SK-N-MC (cell line): Measurements from ENCODE around the gene ACOT8.

Source experiments
- EZH2 ChIP-seq: fragments of 200-600 bp; sonication (generic); IDR thresholded peaks from one replicate; pipeline ENCODE4 v1.6.1; 2017; ENCODE audit warnings: antibody characterized with exemption
- FOXP2 ChIP-seq: optimal IDR thresholded peaks from 2 replicates; pipeline ENCODE3; 2011; ENCODE audit warnings: mild to moderate bottlenecking, moderate library complexity; ENCODE audit not compliant: insufficient read depth; ENCODE audit errors: extremely low read length, control extremely low read depth
- POLR2AphosphoS5 ChIP-seq: IDR thresholded peaks from 2 replicates; pipeline ENCODE4 v1.6.1; 2012; ENCODE audit warnings: mild to moderate bottlenecking, low read depth, low read length, borderline replicate concordance

- TF ChIP-seq POLR2AphosphoS5 (no peak), EZH2 (no peak), FOXP2 (no peak)
These were observed 30.7 kb downstream of the ACOT8 start for GRCh38 chr20:45826381-45827019.
